Right lobe of liver (tissue), 4 donors: ENCODE measurements around the gene PTPRK.

Experiments
- CTCF ChIP-seq, 4 donors: fragments of 200-600 bp in 3 of 4; fragments of 450-650 bp in 1 of 4; IDR thresholded peaks; one replicate each; pipeline versions ENCODE4 v1.5.1 to v1.8.0; 2016 to 2022; ENCODE audit warnings: antibody characterized with exemption in 4 of 4, mild to moderate bottlenecking in 2 of 4
- POLR2A ChIP-seq: fragments of 450-650 bp; IDR thresholded peaks from one replicate; pipeline ENCODE4 v1.6.1; 2017; ENCODE audit warnings: antibody characterized with exemption, mild to moderate bottlenecking
- donor health status: DM: no; HTN: no; CAD: no.
- donor health status: DM: no; HTN: no; CAD: no.
- donor health status: DM: no; HTN: yes; CAD: no.

GRCh38 chr6:128368213-128368944 is 152.0 kb downstream of the PTPRK start:
- TF ChIP-seq CTCF (IDR thresholded peaks at IDR 0.05): no peak
- TF ChIP-seq POLR2A: no peak
